ENCODE data around the gene MAST4. TPM values are rescaled to one million over a fixed set of nuclear protein-coding genes. Genes with fewer than 3 reads are reported as not detected.
A peak's percentile ranks its signal among the peaks of the same experiment; 100 is the strongest.

Gene MAST4
- total RNA-seq, 2 donors from 2014 or later = 9.5 to 20.8 TPM

DNA sequence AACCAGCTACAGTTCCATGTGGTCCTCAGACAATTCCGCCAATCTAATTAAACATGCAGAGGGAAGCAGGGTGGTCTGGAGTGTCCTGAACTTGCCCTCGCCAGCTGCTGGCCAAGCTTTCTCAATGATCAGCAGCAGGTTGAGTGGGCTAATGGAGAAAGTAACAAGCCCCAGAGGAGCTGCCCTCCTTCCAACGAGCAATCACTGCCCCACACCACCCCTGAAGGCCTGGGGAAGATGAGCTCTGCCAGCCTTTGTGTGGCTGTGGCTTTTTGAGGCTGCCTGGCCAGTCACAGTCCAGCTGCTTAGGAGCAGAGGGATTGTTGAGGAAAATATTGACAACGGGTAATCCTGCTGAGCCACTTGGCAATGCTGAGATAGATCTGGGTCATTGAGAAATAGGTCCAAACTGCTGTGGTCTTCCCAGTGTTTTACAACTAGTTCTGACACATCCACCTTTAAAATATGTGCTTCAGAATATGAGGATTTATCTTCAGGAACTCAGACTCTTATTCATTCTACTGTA, 493.1 kb downstream of the MAST4 start:
- no peaks in the 10 kb centered on the region for H3K4me1 ChIP-seq
- H3K9me3 ChIP-seq = no peaks in the 10 kb centered on the region
- H3K36me3 ChIP-seq = no peaks in the 10 kb centered on the region
- intact Hi-C loops (cut with DNase I) = no loop called here
- no peak overlapping the region for H3K4me3 ChIP-seq
- no peak for DNase-seq
- TF ChIP-seq, protein P1, sequence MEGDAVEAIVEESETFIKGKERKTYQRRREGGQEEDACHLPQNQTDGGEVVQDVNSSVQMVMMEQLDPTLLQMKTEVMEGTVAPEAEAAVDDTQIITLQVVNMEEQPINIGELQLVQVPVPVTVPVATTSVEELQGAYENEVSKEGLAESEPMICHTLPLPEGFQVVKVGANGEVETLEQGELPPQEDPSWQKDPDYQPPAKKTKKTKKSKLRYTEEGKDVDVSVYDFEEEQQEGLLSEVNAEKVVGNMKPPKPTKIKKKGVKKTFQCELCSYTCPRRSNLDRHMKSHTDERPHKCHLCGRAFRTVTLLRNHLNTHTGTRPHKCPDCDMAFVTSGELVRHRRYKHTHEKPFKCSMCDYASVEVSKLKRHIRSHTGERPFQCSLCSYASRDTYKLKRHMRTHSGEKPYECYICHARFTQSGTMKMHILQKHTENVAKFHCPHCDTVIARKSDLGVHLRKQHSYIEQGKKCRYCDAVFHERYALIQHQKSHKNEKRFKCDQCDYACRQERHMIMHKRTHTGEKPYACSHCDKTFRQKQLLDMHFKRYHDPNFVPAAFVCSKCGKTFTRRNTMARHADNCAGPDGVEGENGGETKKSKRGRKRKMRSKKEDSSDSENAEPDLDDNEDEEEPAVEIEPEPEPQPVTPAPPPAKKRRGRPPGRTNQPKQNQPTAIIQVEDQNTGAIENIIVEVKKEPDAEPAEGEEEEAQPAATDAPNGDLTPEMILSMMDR (IDR thresholded peaks at IDR 0.05) = no peak
- H3K9ac ChIP-seq (ENCODE audit: low read depth in 2 of 2, low read length in 2 of 2) = no peak overlapping the region
- no peaks in the 10 kb centered on the region for H3K27me3 ChIP-seq
- no peak overlapping the region for H3K27ac ChIP-seq

- Histone ChIP-seq H3K4me3 (no peak overlapping the region), H3K4me1 (no peaks in the 10 kb centered on the region), H3K9me3 (no peaks in the 10 kb centered on the region), H3K9ac (ENCODE audit: low read depth in 2 of 2, low read length in 2 of 2) (no peak overlapping the region), H3K36me3 (no peaks in the 10 kb centered on the region), H3K27me3 (no peaks in the 10 kb centered on the region), H3K27ac (no peak overlapping the region)
- no peak for DNase-seq
- TF ChIP-seq, protein P1 (IDR thresholded peaks at IDR 0.05) = no peak
- intact Hi-C loops (cut with DNase I) = loop anchor here (10.0 kb wide), 1 partner anchor 85 kb away; no protein-coding TSS in a partner anchor
These were observed 493.8 kb downstream of the MAST4 start for GRCh38 chr5:67090040-67090439.

GRCh38 chr5:67090593-67090992, 494.4 kb downstream of the MAST4 start:
- no peaks in the 10 kb centered on the region for H3K36me3 ChIP-seq
- no peaks in the 10 kb centered on the region for H3K9me3 ChIP-seq
- no peak overlapping the region for H3K4me3 ChIP-seq
- H3K4me1 ChIP-seq = no peaks in the 10 kb centered on the region
- no peak for DNase-seq
- H3K27ac ChIP-seq = no peak overlapping the region
- intact Hi-C loops (cut with DNase I) = loop anchor here (10.0 kb wide), 1 partner anchor 86 kb away; no protein-coding TSS in a partner anchor
- H3K27me3 ChIP-seq = no peaks in the 10 kb centered on the region
- no peak overlapping the region for H3K9ac ChIP-seq (ENCODE audit: low read depth in 2 of 2, low read length in 2 of 2)
- TF ChIP-seq, protein P1 (IDR thresholded peaks at IDR 0.05) = no peak

DNA sequence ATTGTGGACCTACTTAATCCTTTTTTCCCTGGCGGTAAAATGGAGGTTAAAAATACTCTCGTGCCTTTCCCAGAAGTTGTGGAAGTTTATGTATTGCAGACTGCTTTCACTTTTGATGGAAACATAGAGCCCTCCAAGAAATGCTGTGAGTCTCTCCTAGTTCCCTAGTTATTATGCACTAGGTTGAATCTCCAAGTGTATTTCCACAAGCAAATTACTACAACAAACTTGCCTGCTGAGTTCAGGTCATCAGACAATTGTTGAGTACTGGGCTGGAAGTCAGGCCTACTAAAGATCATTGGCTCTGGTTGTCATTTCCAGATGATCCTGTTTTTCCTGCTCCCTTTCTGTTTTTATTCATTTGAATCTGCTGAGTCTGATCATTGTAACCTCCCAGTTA, 496.3 kb downstream of the MAST4 start:
- DNase-seq = no peak
- H3K36me3 ChIP-seq = no peaks in the 10 kb centered on the region
- TF ChIP-seq, protein P1 (IDR thresholded peaks at IDR 0.05) = no peak
- H3K27me3 ChIP-seq = no peaks in the 10 kb centered on the region
- H3K4me1 ChIP-seq = no peaks in the 10 kb centered on the region
- no peaks in the 10 kb centered on the region for H3K9me3 ChIP-seq
- intact Hi-C loops (cut with DNase I) = loop anchor here (10.0 kb wide), 1 partner anchor 88 kb away; no protein-coding TSS in a partner anchor
- H3K4me3 ChIP-seq = no peak overlapping the region
- H3K27ac ChIP-seq = peak overlapping the region; percentile 21
- no peak overlapping the region for H3K9ac ChIP-seq (ENCODE audit: low read depth in 2 of 2, low read length in 2 of 2)

DNA sequence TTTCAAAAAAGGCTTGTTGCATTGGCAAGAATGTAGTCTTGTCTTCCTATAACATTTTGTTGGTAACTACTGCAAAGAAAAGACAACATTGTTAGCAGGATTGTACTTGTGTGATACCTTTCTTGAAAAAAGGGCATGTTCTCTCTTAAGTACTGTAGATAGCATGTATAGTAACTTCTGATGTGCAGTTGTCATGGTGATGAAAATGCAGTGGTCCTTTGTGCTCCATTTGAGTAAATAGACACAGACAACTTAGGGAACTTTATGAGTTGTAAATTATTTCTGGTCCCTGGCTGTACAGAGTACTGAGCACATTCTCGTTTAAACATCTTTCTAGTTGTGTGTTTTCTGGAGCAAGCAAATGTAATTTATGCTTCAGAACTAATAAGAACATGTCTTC, 497.1 kb downstream of the MAST4 start:
- Histone ChIP-seq H3K4me1 (no peaks in the 10 kb centered on the region), H3K27me3 (no peaks in the 10 kb centered on the region), H3K9me3 (no peaks in the 10 kb centered on the region), H3K9ac (ENCODE audit: low read depth in 2 of 2, low read length in 2 of 2) (no peak overlapping the region), H3K36me3 (no peaks in the 10 kb centered on the region), H3K27ac (no peak overlapping the region), H3K4me3 (no peak overlapping the region)
- TF ChIP-seq, protein P1 (IDR thresholded peaks at IDR 0.05) = no peak
- no peak for DNase-seq
- intact Hi-C loops (cut with DNase I) = loop anchor here (10.0 kb wide), 1 partner anchor 88 kb away; no protein-coding TSS in a partner anchor
